Stimulated activated naive CD8-positive, alpha-beta T cell treated with anti-CD3 and anti-CD28 coated beads, Interleukin-15, Interleukin-2, amounts not matched to agents 100 ng/mL and 50 ng/mL, for 24 hours (primary cell): Measurements from ENCODE around the gene ZNF487.
A peak's percentile ranks its signal among the peaks of the same experiment; 100 is the strongest.
"Not testable (repeated sequence)": the region's sequence is repeated elsewhere in the genome, so short reads cannot be mapped to it uniquely, and the experiment has no call there.

Source experiments
- H3K27ac Mint-ChIP-seq: one replicate; pipeline ENCODE4 v1.8.0; 2021; ENCODE audit warnings: mild to moderate bottlenecking, mixed read lengths
- H3K27me3 Mint-ChIP-seq: one replicate; pipeline ENCODE4 v1.8.0; 2021; ENCODE audit warnings: mixed read lengths
- H3K36me3 Mint-ChIP-seq: one replicate; pipeline ENCODE4 v1.8.0; 2021; ENCODE audit warnings: low read depth, mixed read lengths
- H3K4me1 Mint-ChIP-seq: one replicate; pipeline ENCODE4 v1.8.0; 2021; ENCODE audit warnings: low read depth, mixed read lengths
- H3K4me3 Mint-ChIP-seq: one replicate; pipeline ENCODE4 v1.8.0; 2021; ENCODE audit warnings: mild to moderate bottlenecking, mixed read lengths
- H3K9me3 Mint-ChIP-seq: one replicate; pipeline ENCODE4 v1.8.0; 2021; ENCODE audit warnings: mixed read lengths

Gene ZNF487

DNA sequence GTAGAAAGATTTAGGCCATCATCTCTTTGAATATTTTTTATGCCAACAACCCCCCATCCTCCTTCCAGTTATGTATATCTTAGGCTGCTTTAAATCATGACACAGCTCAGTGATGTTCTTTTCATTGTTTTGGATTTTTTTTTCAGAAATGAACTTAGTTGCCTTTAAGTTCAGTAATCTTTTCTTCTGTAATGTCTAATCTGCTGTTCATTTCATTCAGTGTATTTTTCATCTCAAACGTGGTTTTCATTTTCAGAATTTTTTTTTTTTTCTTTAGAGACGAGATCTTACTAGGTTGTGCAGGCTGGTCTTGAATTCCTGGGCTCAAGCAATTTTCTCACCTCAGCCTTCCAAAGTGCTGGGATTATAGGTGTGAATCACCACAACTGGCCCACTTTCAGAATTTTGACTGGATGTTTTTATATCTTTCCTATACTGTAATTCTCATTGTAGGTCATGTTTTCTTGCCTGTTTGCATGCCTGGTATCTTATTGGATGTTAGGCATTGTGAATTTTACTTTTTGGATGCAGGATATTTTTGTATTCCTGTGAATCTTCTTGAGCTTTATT lies 8.1 kb downstream of the ZNF487 start:
- Mint-ChIP-seq H3K4me3 (no peak overlapping the region), H3K27ac (no peak overlapping the region)

DNA sequence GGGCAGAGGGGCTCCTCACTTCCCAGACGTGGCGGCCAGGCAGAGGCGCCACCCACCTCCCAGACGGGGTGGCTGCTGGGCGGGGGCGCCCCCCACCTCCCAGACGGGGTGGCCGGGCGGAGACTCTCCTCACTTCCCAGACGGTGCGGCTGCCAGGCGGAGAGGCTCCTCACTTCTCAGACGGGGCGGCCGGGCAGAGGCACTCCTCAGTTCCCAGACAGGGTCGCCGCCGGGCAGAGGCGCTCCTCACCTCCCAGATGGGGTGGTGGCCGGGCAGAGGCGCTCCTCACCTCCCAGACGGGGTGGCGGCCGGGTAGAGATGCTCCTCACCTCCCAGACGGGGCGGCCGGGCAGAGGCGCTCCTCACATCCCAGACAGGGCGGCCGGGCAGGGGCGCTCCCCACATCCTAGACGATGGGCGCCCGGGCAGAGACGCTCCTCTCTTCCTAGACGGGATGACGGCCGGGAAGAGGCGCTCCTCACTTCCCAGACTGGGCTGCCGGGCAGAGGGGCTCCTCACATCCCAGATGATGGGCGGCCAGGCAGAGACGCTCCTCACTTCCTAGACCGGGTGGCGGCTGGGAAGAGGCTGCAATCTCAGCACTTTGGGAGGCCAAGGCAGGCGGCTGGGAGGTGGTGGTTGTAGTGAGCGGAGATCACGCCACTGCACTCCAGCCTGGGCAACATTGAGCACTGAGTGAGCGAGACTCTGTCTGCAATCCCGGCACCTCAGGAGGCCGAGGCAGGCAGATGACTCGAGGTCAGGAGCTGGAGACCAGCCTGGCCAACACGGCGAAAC lies 9.5 kb downstream of the ZNF487 start:
- not testable (repeated sequence) for H3K27me3 Mint-ChIP-seq, H3K4me1 Mint-ChIP-seq, H3K27ac Mint-ChIP-seq, H3K9me3 Mint-ChIP-seq, H3K4me3 Mint-ChIP-seq, H3K36me3 Mint-ChIP-seq

More for the DNA sequence above, 8.1 kb downstream of the ZNF487 start:
- peaks cover 5% of the 10 kb centered on the region for H3K36me3 Mint-ChIP-seq
- no peaks in the 10 kb centered on the region for H3K9me3 Mint-ChIP-seq
- H3K4me1 Mint-ChIP-seq: no peaks in the 10 kb centered on the region
- no peaks in the 10 kb centered on the region for H3K27me3 Mint-ChIP-seq

- Mint-ChIP-seq H3K27ac (no peak overlapping the region), H3K36me3 (peaks cover 5% of the 10 kb centered on the region), H3K4me1 (peaks cover 22% of the 10 kb centered on the region), H3K27me3 (no peaks in the 10 kb centered on the region), H3K4me3 (no peak overlapping the region), H3K9me3 (no peaks in the 10 kb centered on the region)
These were observed 11.8 kb downstream of the ZNF487 start for GRCh38 chr10:43448742-43449141.

- H3K36me3 Mint-ChIP-seq: peaks cover 7% of the 10 kb centered on the region
- peaks cover 49% of the 10 kb centered on the region for H3K4me1 Mint-ChIP-seq
- H3K27me3 Mint-ChIP-seq: no peaks in the 10 kb centered on the region
- no peaks in the 10 kb centered on the region for H3K9me3 Mint-ChIP-seq
- peak overlapping the region; percentile 90 for H3K27ac Mint-ChIP-seq
- peak overlapping the region; percentile 53 for H3K4me3 Mint-ChIP-seq
These were observed 15.5 kb downstream of the ZNF487 start for GRCh38 chr10:43452356-43452914.

DNA sequence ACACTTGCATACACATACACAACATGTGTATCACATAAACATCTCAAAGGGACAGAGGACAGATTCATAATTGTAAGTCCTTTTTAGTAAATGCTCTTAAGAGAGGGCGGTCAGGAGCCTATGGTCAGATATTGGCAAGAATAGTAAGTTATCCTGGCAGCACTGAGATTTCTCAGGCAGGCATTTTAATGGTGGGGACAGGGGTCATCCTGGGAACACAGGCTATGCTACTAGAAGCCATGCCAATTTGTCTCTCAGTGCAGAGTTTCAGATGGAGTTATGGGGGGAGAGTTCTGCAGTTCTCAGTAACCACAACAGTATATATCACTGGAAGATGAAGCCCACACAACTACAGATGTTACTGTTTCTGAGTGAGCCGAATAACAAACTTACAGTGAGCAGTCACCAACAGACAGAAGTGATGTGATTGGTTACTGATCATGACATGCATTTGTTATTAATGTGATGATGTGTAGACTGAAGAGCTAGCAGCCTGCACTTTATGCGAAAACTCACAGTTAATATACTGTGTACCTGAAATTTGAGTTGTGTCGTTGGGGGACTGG lies 16.4 kb downstream of the ZNF487 start:
- Mint-ChIP-seq H3K4me3 (peak overlapping the region; percentile 68), H3K9me3 (no peaks in the 10 kb centered on the region), H3K27me3 (no peaks in the 10 kb centered on the region), H3K36me3 (peaks cover 3% of the 10 kb centered on the region), H3K27ac (peak overlapping the region; percentile 90), H3K4me1 (peaks cover 49% of the 10 kb centered on the region)

DNA sequence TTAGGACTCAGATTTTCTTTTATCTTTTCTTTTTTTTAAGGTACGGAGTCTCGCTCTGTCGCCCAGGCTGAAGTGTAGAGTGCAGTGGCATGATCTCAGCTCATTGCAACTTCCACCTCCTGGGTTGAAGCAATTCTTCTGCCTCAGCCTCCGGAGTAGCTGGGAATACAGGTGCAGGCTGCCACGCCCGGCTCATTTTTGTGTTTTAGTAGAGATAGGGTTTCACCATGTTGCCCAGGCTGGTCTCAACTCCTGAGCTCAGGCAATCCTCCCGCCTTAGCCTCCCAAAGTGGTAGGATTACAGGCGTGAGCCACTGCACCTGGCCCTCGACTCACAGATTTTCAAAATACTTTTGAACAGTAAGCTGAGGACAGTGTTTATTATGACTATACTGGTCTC lies 17.1 kb downstream of the ZNF487 start:
- H3K9me3 Mint-ChIP-seq, H3K36me3 Mint-ChIP-seq, H3K27me3 Mint-ChIP-seq: not testable (repeated sequence)
- Mint-ChIP-seq H3K27ac (peak overlapping the region; percentile 99), H3K4me3 (peak overlapping the region; percentile 97), H3K4me1 (peaks cover 49% of the 10 kb centered on the region)

GRCh38 chr10:43456561-43456960 lies 19.6 kb downstream of the ZNF487 start:
- H3K36me3 Mint-ChIP-seq, H3K9me3 Mint-ChIP-seq, H3K27me3 Mint-ChIP-seq, H3K4me3 Mint-ChIP-seq: not testable (repeated sequence)
- peaks cover 49% of the 10 kb centered on the region for H3K4me1 Mint-ChIP-seq
- peak overlapping the region; percentile 95 for H3K27ac Mint-ChIP-seq

- no peaks in the 10 kb centered on the region for H3K27me3 Mint-ChIP-seq
- peak overlapping the region; percentile 17 for H3K27ac Mint-ChIP-seq
- peaks cover 32% of the 10 kb centered on the region for H3K4me1 Mint-ChIP-seq
- H3K36me3 Mint-ChIP-seq: peaks cover 3% of the 10 kb centered on the region
- no peak overlapping the region for H3K4me3 Mint-ChIP-seq
- H3K9me3 Mint-ChIP-seq: no peaks in the 10 kb centered on the region
These were observed 21.3 kb downstream of the ZNF487 start for GRCh38 chr10:43458227-43458626.

GRCh38 chr10:43461950-43462349 lies 25.0 kb downstream of the ZNF487 start:
- no peak overlapping the region for H3K27ac Mint-ChIP-seq
- H3K4me1 Mint-ChIP-seq: peaks cover under 1% of the 10 kb centered on the region
- no peaks in the 10 kb centered on the region for H3K27me3 Mint-ChIP-seq
- H3K36me3 Mint-ChIP-seq: no peaks in the 10 kb centered on the region
- no peaks in the 10 kb centered on the region for H3K9me3 Mint-ChIP-seq
- no peak overlapping the region for H3K4me3 Mint-ChIP-seq

- not testable (repeated sequence) for H3K9me3 Mint-ChIP-seq, H3K4me1 Mint-ChIP-seq, H3K36me3 Mint-ChIP-seq
These were observed 28.3 kb downstream of the ZNF487 start for GRCh38 chr10:43465086-43465735.

GRCh38 chr10:43465736-43466120 lies 28.8 kb downstream of the ZNF487 start:
- not testable (repeated sequence) for H3K4me1 Mint-ChIP-seq, H3K9me3 Mint-ChIP-seq, H3K27ac Mint-ChIP-seq, H3K27me3 Mint-ChIP-seq, H3K36me3 Mint-ChIP-seq, H3K4me3 Mint-ChIP-seq

More at GRCh38 chr10:43465086-43465735, 28.3 kb downstream of the ZNF487 start:
- H3K27ac Mint-ChIP-seq, H3K27me3 Mint-ChIP-seq, H3K4me3 Mint-ChIP-seq: not testable (repeated sequence)

DNA sequence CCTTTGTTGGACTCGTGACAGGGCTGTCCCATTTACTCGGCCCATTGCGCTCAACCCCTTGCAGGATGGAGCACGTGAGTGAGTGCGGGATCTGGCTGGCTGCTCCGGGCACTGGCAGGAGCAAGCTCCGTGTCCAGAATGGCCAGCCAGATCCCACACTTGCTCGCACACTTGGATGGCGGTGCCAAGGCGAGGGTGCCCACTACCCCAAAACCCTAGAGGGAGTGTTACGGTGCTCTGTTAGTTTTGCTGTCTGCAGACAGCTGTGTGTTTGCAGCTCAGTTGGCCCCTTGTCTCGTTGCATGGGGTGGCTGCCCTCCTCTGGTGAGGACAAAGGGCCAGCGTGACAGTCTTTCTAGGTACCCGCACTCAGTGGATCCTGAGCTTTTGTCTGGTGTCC lies 34.2 kb downstream of the ZNF487 start:
- Mint-ChIP-seq H3K4me1 (no peaks in the 10 kb centered on the region), H3K27me3 (no peaks in the 10 kb centered on the region), H3K36me3 (no peaks in the 10 kb centered on the region), H3K27ac (no peak overlapping the region), H3K9me3 (no peaks in the 10 kb centered on the region), H3K4me3 (no peak overlapping the region)

GRCh38 chr10:43471935-43472720 lies 35.2 kb downstream of the ZNF487 start:
- no peak overlapping the region for H3K4me3 Mint-ChIP-seq
- no peaks in the 10 kb centered on the region for H3K4me1 Mint-ChIP-seq

GRCh38 chr10:43479275-43479674 lies 42.4 kb downstream of the ZNF487 start:
- Mint-ChIP-seq H3K4me3 (no peak overlapping the region), H3K36me3 (peaks cover 22% of the 10 kb centered on the region), H3K9me3 (peaks cover 13% of the 10 kb centered on the region), H3K27me3 (no peaks in the 10 kb centered on the region), H3K27ac (no peak overlapping the region), H3K4me1 (no peaks in the 10 kb centered on the region)

More at GRCh38 chr10:43471935-43472720, 35.2 kb downstream of the ZNF487 start:
- Mint-ChIP-seq H3K9me3 (no peaks in the 10 kb centered on the region), H3K36me3 (no peaks in the 10 kb centered on the region), H3K27ac (no peak overlapping the region), H3K27me3 (no peaks in the 10 kb centered on the region)
